ENCODE results near the gene ST8SIA2. TPM values are rescaled to one million over a fixed set of nuclear protein-coding genes. Genes with fewer than 3 reads are reported as not detected.

ST8SIA2 gene
- total and polyA plus RNA-seq, 2 donors (not counting 1 experiment from before 2014, with no cell fraction given), result under 0.01 TPM; not detected in 1

- Histone ChIP-seq H3K9me3 (ENCODE audit: control insufficient read depth, insufficient read depth, low read depth, low read length) (no peaks in the 10 kb centered on the region), H3K79me2 (ENCODE audit: control insufficient read depth, insufficient read depth, low read length) (no peaks in the 10 kb centered on the region), H3K36me3 (ENCODE audit: control insufficient read depth, insufficient read depth, low read length) (no peaks in the 10 kb centered on the region), H3K27me3 (ENCODE audit: control insufficient read depth, insufficient read depth, low read length) (no peaks in the 10 kb centered on the region), H3K4me3 (replicated peaks in 1 of 4; ENCODE audit: control extremely low read depth in 1 of 4, insufficient read depth in 1 of 4, low read depth in 3 of 4, low read length in 4 of 4) (no peak overlapping the region), H3K9ac (ENCODE audit: insufficient read depth, low read length) (no peak overlapping the region), H3K4me2 (ENCODE audit: extremely low read depth, insufficient read depth, low read length) (no peak overlapping the region), H2AFZ (ENCODE audit: low read length) (no peak overlapping the region), H3K27ac (ENCODE audit: insufficient read depth, low read length) (no peak overlapping the region), H3K4me1 (ENCODE audit: control insufficient read depth, extremely low read depth, insufficient read depth, low read length) (no peaks in the 10 kb centered on the region), H4K20me1 (ENCODE audit: control insufficient read depth, extremely low read depth, insufficient read depth, low read length) (no peaks in the 10 kb centered on the region)
- no peak for DNase-seq (ENCODE audit: low read depth in 2 of 2)
- TF ChIP-seq CTCF (conservative IDR thresholded peaks at IDR 0.05 in 1 of 2, IDR thresholded peaks at IDR 0.05 in 1 of 2; ENCODE audit: low read depth in 1 of 2, low read length in 2 of 2) (no peak), EZH2 (IDR thresholded peaks at IDR 0.05; ENCODE audit: low read length, missing control alignments) (no peak)
Measured at GRCh38 chr15:92467245-92467644, 73.6 kb downstream of the ST8SIA2 start.

DNA sequence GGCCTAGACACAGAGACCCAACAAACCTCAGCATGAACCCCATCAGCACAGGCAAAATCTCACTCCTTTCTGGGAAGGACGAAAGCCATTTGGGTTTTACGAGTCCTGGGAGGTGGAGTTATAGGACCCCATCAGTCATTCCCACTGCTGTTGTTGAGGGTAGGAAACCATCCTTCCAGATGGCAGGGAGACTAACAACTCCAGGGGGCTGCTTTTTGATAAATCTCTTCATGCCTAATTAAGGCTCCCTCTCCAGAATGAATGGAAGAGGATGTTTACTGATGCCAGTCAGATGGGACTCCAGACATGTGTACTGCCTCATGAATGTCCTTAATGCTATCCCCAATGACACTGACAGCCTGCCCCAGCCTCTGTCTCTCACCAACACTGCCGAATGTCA, 75.3 kb downstream of the ST8SIA2 start:
- H3K9me3 ChIP-seq (ENCODE audit: control insufficient read depth, insufficient read depth, low read depth, low read length), result no peaks in the 10 kb centered on the region
- no peak for TF ChIP-seq EZH2 (IDR thresholded peaks at IDR 0.05; ENCODE audit: low read length, missing control alignments)
- TF ChIP-seq CTCF (conservative IDR thresholded peaks at IDR 0.05 in 1 of 2, IDR thresholded peaks at IDR 0.05 in 1 of 2; ENCODE audit: low read depth in 1 of 2, low read length in 2 of 2), result no peak
- no peaks in the 10 kb centered on the region for H3K27me3 ChIP-seq (ENCODE audit: control insufficient read depth, insufficient read depth, low read length)
- no peaks in the 10 kb centered on the region for H4K20me1 ChIP-seq (ENCODE audit: control insufficient read depth, extremely low read depth, insufficient read depth, low read length)
- no peak overlapping the region for H3K4me2 ChIP-seq (ENCODE audit: extremely low read depth, insufficient read depth, low read length)
- no peaks in the 10 kb centered on the region for H3K4me1 ChIP-seq (ENCODE audit: control insufficient read depth, extremely low read depth, insufficient read depth, low read length)
- no peaks in the 10 kb centered on the region for H3K79me2 ChIP-seq (ENCODE audit: control insufficient read depth, insufficient read depth, low read length)
- H3K9ac ChIP-seq (ENCODE audit: insufficient read depth, low read length), result no peak overlapping the region
- H2AFZ ChIP-seq (ENCODE audit: low read length), result no peak overlapping the region
- H3K27ac ChIP-seq (ENCODE audit: insufficient read depth, low read length), result no peak overlapping the region
- DNase-seq (ENCODE audit: low read depth in 2 of 2), result no peak
- H3K4me3 ChIP-seq (replicated peaks in 1 of 4; ENCODE audit: control extremely low read depth in 1 of 4, insufficient read depth in 1 of 4, low read depth in 3 of 4, low read length in 4 of 4), result no peak overlapping the region
- H3K36me3 ChIP-seq (ENCODE audit: control insufficient read depth, insufficient read depth, low read length), result no peaks in the 10 kb centered on the region

DNA sequence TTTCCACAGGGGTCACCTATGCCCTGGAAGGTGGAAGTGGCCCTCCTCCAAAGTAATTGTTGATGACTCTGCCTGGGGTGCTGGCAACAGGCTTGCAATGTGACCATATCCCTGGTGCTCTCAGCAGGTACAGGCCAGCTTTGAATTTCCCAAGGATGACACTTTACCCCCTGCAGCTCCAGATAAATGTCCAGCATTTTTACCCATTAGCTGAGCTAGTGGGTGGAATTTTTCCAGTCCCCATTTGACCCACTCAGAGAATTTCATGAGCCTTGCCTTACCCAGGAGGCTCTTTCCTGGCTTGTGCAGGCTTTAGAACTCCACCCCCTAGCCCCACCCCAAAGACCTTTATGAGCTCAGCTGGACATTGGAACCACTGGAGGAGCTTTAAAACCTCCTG, 77.6 kb downstream of the ST8SIA2 start:
- Histone ChIP-seq H3K27me3 (ENCODE audit: control insufficient read depth, insufficient read depth, low read length) (no peaks in the 10 kb centered on the region), H3K4me1 (ENCODE audit: control insufficient read depth, extremely low read depth, insufficient read depth, low read length) (no peaks in the 10 kb centered on the region), H3K27ac (ENCODE audit: insufficient read depth, low read length) (no peak overlapping the region), H3K9ac (ENCODE audit: insufficient read depth, low read length) (no peak overlapping the region), H3K9me3 (ENCODE audit: control insufficient read depth, insufficient read depth, low read depth, low read length) (no peaks in the 10 kb centered on the region), H2AFZ (ENCODE audit: low read length) (no peak overlapping the region), H4K20me1 (ENCODE audit: control insufficient read depth, extremely low read depth, insufficient read depth, low read length) (no peaks in the 10 kb centered on the region), H3K79me2 (ENCODE audit: control insufficient read depth, insufficient read depth, low read length) (no peaks in the 10 kb centered on the region), H3K4me2 (ENCODE audit: extremely low read depth, insufficient read depth, low read length) (no peak overlapping the region), H3K4me3 (replicated peaks in 1 of 4; ENCODE audit: control extremely low read depth in 1 of 4, insufficient read depth in 1 of 4, low read depth in 3 of 4, low read length in 4 of 4) (no peak overlapping the region), H3K36me3 (ENCODE audit: control insufficient read depth, insufficient read depth, low read length) (no peaks in the 10 kb centered on the region)
- DNase-seq (ENCODE audit: low read depth in 2 of 2), result no peak
- TF ChIP-seq EZH2 (IDR thresholded peaks at IDR 0.05; ENCODE audit: low read length, missing control alignments) (no peak), CTCF (conservative IDR thresholded peaks at IDR 0.05 in 1 of 2, IDR thresholded peaks at IDR 0.05 in 1 of 2; ENCODE audit: low read depth in 1 of 2, low read length in 2 of 2) (no peak)

Data from fibroblast of lung (primary cell).